OCI-LY7 (cell line): Measurements from ENCODE around the gene SNX9.

Experiments
- CTCF ChIP-seq: fragments of 200-600 bp; sonication (generic); conservative IDR thresholded peaks from 2 replicates; pipeline ENCODE4 v1.5.1; 2014; ENCODE audit warnings: mild to moderate bottlenecking, antibody characterized with exemption, low read length, moderate library complexity, mixed read lengths
- EZH2phosphoT487 ChIP-seq: fragments of 200-600 bp; sonication (generic); IDR thresholded peaks from 2 replicates; pipeline ENCODE4 v1.6.1; 2018; ENCODE audit warnings: low read depth, borderline replicate concordance, mild to moderate bottlenecking, mixed run types, antibody characterized with exemption, low read length, moderate library complexity, mixed read lengths

DNA sequence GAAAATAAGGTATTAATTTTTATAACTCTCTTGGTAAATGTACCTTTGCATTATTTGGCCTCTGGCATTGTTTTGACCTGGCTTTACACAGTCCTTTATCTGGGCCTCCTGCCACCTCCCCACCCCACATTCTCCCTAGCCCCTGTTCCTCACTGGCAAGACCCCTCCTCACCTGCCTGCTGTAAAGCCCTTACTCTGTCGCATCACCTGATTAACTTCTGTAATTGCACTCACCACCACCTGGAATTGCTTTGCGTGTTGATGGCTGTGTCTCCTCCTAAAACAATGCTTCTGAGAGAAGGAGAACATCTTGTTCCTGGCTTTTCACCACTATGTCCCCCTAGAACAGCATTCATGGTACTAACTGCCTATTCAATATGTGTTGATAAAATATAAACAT, 24.8 kb downstream of the SNX9 start:
- no peak for TF ChIP-seq CTCF
- no peak for TF ChIP-seq EZH2phosphoT487
